ES-I3 (cell line): ENCODE data around the gene CEP131.
"Not testable (repeated sequence)": the region's sequence is repeated elsewhere in the genome, so short reads cannot be mapped to it uniquely, and the experiment has no call there.

ENCODE experiments used
- H3K36me3 ChIP-seq: 2 replicates; pipeline ENCODE4 v1.6.1; 2013; ENCODE audit warnings: mild to moderate bottlenecking, low read length, control low read depth, moderate library complexity; ENCODE audit not compliant: insufficient read depth
- H3K4me1 ChIP-seq: 2 replicates; pipeline ENCODE4 v1.6.1; 2013; ENCODE audit warnings: mild to moderate bottlenecking, control low read depth, low read length; ENCODE audit not compliant: insufficient read depth
- H3K9ac ChIP-seq: 2 replicates; pipeline ENCODE4 v1.6.1; 2013; ENCODE audit warnings: low read depth, mild to moderate bottlenecking, low read length, moderate library complexity
- H3K9me3 ChIP-seq: 2 replicates; pipeline ENCODE4 v1.6.1; 2013; ENCODE audit warnings: mild to moderate bottlenecking, low read length, moderate library complexity; ENCODE audit not compliant: control insufficient read depth, insufficient read depth

The CEP131 gene

GRCh38 chr17:81156866-81157805 lies 65.6 kb downstream of the CEP131 start:
- no peaks in the 10 kb centered on the region for H3K4me1 ChIP-seq
- no peaks in the 10 kb centered on the region for H3K36me3 ChIP-seq
- H3K9ac ChIP-seq, result no peak overlapping the region
- no peaks in the 10 kb centered on the region for H3K9me3 ChIP-seq

- H3K9me3 ChIP-seq, result no peaks in the 10 kb centered on the region
- H3K9ac ChIP-seq, result no peak overlapping the region
- no peaks in the 10 kb centered on the region for H3K4me1 ChIP-seq
- no peaks in the 10 kb centered on the region for H3K36me3 ChIP-seq
These were observed 67.8 kb downstream of the CEP131 start for GRCh38 chr17:81154961-81155360.

- not testable (repeated sequence) for H3K4me1 ChIP-seq, H3K9me3 ChIP-seq, H3K36me3 ChIP-seq, H3K9ac ChIP-seq
These were observed 68.7 kb downstream of the CEP131 start for GRCh38 chr17:81154016-81154415.

- H3K9me3 ChIP-seq, result no peaks in the 10 kb centered on the region
- no peaks in the 10 kb centered on the region for H3K36me3 ChIP-seq
- H3K9ac ChIP-seq, result no peak overlapping the region
- no peaks in the 10 kb centered on the region for H3K4me1 ChIP-seq
These were observed 69.4 kb downstream of the CEP131 start for GRCh38 chr17:81153340-81153803.

GRCh38 chr17:81152288-81152828 lies 70.4 kb downstream of the CEP131 start:
- Histone ChIP-seq H3K36me3 (no peaks in the 10 kb centered on the region), H3K9ac (no peak overlapping the region), H3K4me1 (no peaks in the 10 kb centered on the region), H3K9me3 (no peaks in the 10 kb centered on the region)

GRCh38 chr17:81151278-81151677 lies 71.5 kb downstream of the CEP131 start:
- H3K36me3 ChIP-seq, result no peaks in the 10 kb centered on the region
- no peak overlapping the region for H3K9ac ChIP-seq
- H3K4me1 ChIP-seq, result no peaks in the 10 kb centered on the region
- H3K9me3 ChIP-seq, result no peaks in the 10 kb centered on the region

GRCh38 chr17:81150377-81151077 lies 72.2 kb downstream of the CEP131 start:
- no peak overlapping the region for H3K9ac ChIP-seq
- no peaks in the 10 kb centered on the region for H3K36me3 ChIP-seq
- no peaks in the 10 kb centered on the region for H3K9me3 ChIP-seq
- no peaks in the 10 kb centered on the region for H3K4me1 ChIP-seq

GRCh38 chr17:81148986-81149533 lies 73.7 kb downstream of the CEP131 start:
- no peaks in the 10 kb centered on the region for H3K36me3 ChIP-seq
- H3K4me1 ChIP-seq, result no peaks in the 10 kb centered on the region
- no peaks in the 10 kb centered on the region for H3K9me3 ChIP-seq
- no peak overlapping the region for H3K9ac ChIP-seq

- H3K9ac ChIP-seq, result no peak overlapping the region
- no peaks in the 10 kb centered on the region for H3K36me3 ChIP-seq
- H3K4me1 ChIP-seq, result no peaks in the 10 kb centered on the region
- H3K9me3 ChIP-seq, result no peaks in the 10 kb centered on the region
These were observed 74.2 kb downstream of the CEP131 start for GRCh38 chr17:81148571-81148970.

GRCh38 chr17:81147701-81148100 lies 75.1 kb downstream of the CEP131 start:
- H3K4me1 ChIP-seq, result no peaks in the 10 kb centered on the region; the same call in 1 of the 2 replicates
- no peaks in the 10 kb centered on the region for H3K9me3 ChIP-seq
- no peaks in the 10 kb centered on the region for H3K36me3 ChIP-seq
- H3K9ac ChIP-seq, result no peak overlapping the region

- not testable (repeated sequence) for H3K4me1 ChIP-seq, H3K9me3 ChIP-seq, H3K36me3 ChIP-seq, H3K9ac ChIP-seq
These were observed 76.6 kb downstream of the CEP131 start for GRCh38 chr17:81146208-81146607.

- no peaks in the 10 kb centered on the region for H3K9me3 ChIP-seq
- H3K9ac ChIP-seq, result no peak overlapping the region
- H3K4me1 ChIP-seq, result no peaks in the 10 kb centered on the region; the same call in 1 of the 2 replicates
- no peaks in the 10 kb centered on the region for H3K36me3 ChIP-seq
These were observed 78.4 kb downstream of the CEP131 start for GRCh38 chr17:81144423-81144781.

- no peak overlapping the region for H3K9ac ChIP-seq
- no peaks in the 10 kb centered on the region for H3K9me3 ChIP-seq
- no peaks in the 10 kb centered on the region; the same call in 1 of the 2 replicates for H3K4me1 ChIP-seq
- no peaks in the 10 kb centered on the region for H3K36me3 ChIP-seq
These were observed 78.9 kb downstream of the CEP131 start for GRCh38 chr17:81143717-81144422.

GRCh38 chr17:81143200-81143527 lies 79.6 kb downstream of the CEP131 start:
- H3K9ac ChIP-seq, result no peak overlapping the region
- no peaks in the 10 kb centered on the region for H3K36me3 ChIP-seq
- H3K9me3 ChIP-seq, result no peaks in the 10 kb centered on the region
- H3K4me1 ChIP-seq, result no peaks in the 10 kb centered on the region; the same call in 1 of the 2 replicates
